Activated CD8-positive, alpha-beta T cell treated with anti-CD3 and anti-CD28 coated beads, Interleukin-2, amount 10 ng/mL, durations not matched to agents 7 days and 5 days (primary cell): ENCODE data around the gene EMP2. TPM values are rescaled to one million over a fixed set of nuclear protein-coding genes. Genes with fewer than 3 reads are reported as not detected.
A peak's percentile ranks its signal among the peaks of the same experiment; 100 is the strongest.

Experiments used
- ATAC-seq: fragments of 150-1000 bp; cut with Tn5 transposase; one replicate; pipeline ENCODE4 v1.10.0; 2021; ENCODE audit warnings: moderate library complexity
- CTCF ChIA-PET: fragments of 350-600 bp; sonication (Branson Sonifier 250); formaldehyde crosslinking; loops from one replicate; lab custom pipeline; 2021; ENCODE audit warnings: antibody characterized with exemption; lab: Charles Lee
- POLR2A ChIA-PET: fragments of 350-600 bp; sonication (Branson Sonifier 250); formaldehyde crosslinking; loops from one replicate; lab custom pipeline; 2021; ENCODE audit warnings: antibody characterized with exemption; lab: Charles Lee
- DNase-seq: peaks from one replicate; pipeline ENCODE4 v3.0.0-alpha.2; 2020
- H3K27ac Mint-ChIP-seq: one replicate; pipeline ENCODE4 v1.8.0; 2021; ENCODE audit warnings: mild to moderate bottlenecking, mixed read lengths
- H3K27me3 Mint-ChIP-seq: one replicate; pipeline ENCODE4 v1.8.0; 2021; ENCODE audit warnings: low read depth, mixed read lengths
- H3K36me3 Mint-ChIP-seq: one replicate; pipeline ENCODE4 v1.8.0; 2021; ENCODE audit warnings: low read depth, mixed read lengths
- H3K4me1 Mint-ChIP-seq: one replicate; pipeline ENCODE4 v1.8.0; 2021; ENCODE audit warnings: low read depth, mixed read lengths
- H3K4me3 Mint-ChIP-seq: one replicate; pipeline ENCODE4 v1.8.0; 2021; ENCODE audit warnings: mild to moderate bottlenecking, mixed read lengths
- H3K9me3 Mint-ChIP-seq: one replicate; pipeline ENCODE4 v1.8.0; 2022; ENCODE audit warnings: mixed read lengths; ENCODE audit not compliant: insufficient read depth
- total RNA-seq, 2 experiments: library from RNA; stranded (reverse); gene quantifications; one replicate each; pipeline ENCODE4 v1.2.3, GENCODE V29; 2021

The EMP2 gene
- total RNA-seq, 2 experiments from 2014 or later = not detected

- ATAC-seq (no peak), DNase-seq (no peak)
- no peak overlapping the region for H3K27ac Mint-ChIP-seq
- ChIA-PET CTCF (no interaction called here), POLR2A (no interaction called here)
- peaks cover 12% of the 10 kb centered on the region for H3K4me1 Mint-ChIP-seq
- H3K36me3 Mint-ChIP-seq = no peaks in the 10 kb centered on the region
- no peaks in the 10 kb centered on the region for H3K9me3 Mint-ChIP-seq
- peaks cover 6% of the 10 kb centered on the region for H3K27me3 Mint-ChIP-seq
- H3K4me3 Mint-ChIP-seq = no peak overlapping the region
Measured at GRCh38 chr16:10554569-10554968, 25.8 kb downstream of the EMP2 start.

- ChIA-PET POLR2A (no interaction called here), CTCF (interaction anchor here (0.7 to 1.5 kb wide), 5 partner anchors 32 to 366 kb away, joined by 3 to 7 read pairs (median 3); no protein-coding TSS in a partner anchor)
- H3K36me3 Mint-ChIP-seq = no peaks in the 10 kb centered on the region
- H3K9me3 Mint-ChIP-seq = peaks cover 7% of the 10 kb centered on the region
- peaks cover 6% of the 10 kb centered on the region for H3K27me3 Mint-ChIP-seq
- peak overlapping the region; percentile 58 for H3K4me3 Mint-ChIP-seq
- DNase-seq (peak; percentile 57), ATAC-seq (peak; percentile 90)
- H3K27ac Mint-ChIP-seq = no peak overlapping the region
- H3K4me1 Mint-ChIP-seq = peaks cover 12% of the 10 kb centered on the region
Measured at GRCh38 chr16:10552998-10553491, 27.4 kb downstream of the EMP2 start.

GRCh38 chr16:10552281-10552680 lies 28.1 kb downstream of the EMP2 start:
- peaks cover 6% of the 10 kb centered on the region for H3K27me3 Mint-ChIP-seq
- ATAC-seq = no peak
- CTCF ChIA-PET = interaction anchor here (0.7 to 1.5 kb wide), 5 partner anchors 31 to 366 kb away, joined by 3 to 7 read pairs (median 3); no protein-coding TSS in a partner anchor

GRCh38 chr16:10551881-10552280 lies 28.5 kb downstream of the EMP2 start:
- no peak overlapping the region for H3K4me3 Mint-ChIP-seq
- H3K27ac Mint-ChIP-seq = no peak overlapping the region
- POLR2A ChIA-PET = no interaction called here
- peaks cover 7% of the 10 kb centered on the region for H3K9me3 Mint-ChIP-seq
- CTCF ChIA-PET = interaction anchor here (1.1 to 1.5 kb wide), 4 partner anchors 31 to 367 kb away, joined by 3 to 7 read pairs (median 4); no protein-coding TSS in a partner anchor
- H3K27me3 Mint-ChIP-seq = peaks cover 6% of the 10 kb centered on the region
- H3K4me1 Mint-ChIP-seq = peaks cover 12% of the 10 kb centered on the region
- no peak for DNase-seq
- no peaks in the 10 kb centered on the region for H3K36me3 Mint-ChIP-seq
- no peak for ATAC-seq

More at GRCh38 chr16:10552281-10552680, 28.1 kb downstream of the EMP2 start:
- Mint-ChIP-seq H3K4me3 (no peak overlapping the region), H3K27ac (no peak overlapping the region), H3K36me3 (no peaks in the 10 kb centered on the region), H3K4me1 (peaks cover 12% of the 10 kb centered on the region), H3K9me3 (peaks cover 7% of the 10 kb centered on the region)
- DNase-seq = no peak
- POLR2A ChIA-PET = no interaction called here

- POLR2A ChIA-PET = no interaction called here
- Mint-ChIP-seq H3K4me3 (no peak overlapping the region), H3K27ac (no peak overlapping the region), H3K36me3 (no peaks in the 10 kb centered on the region), H3K27me3 (peaks cover 6% of the 10 kb centered on the region), H3K9me3 (peaks cover 7% of the 10 kb centered on the region), H3K4me1 (peaks cover 9% of the 10 kb centered on the region)
- DNase-seq (no peak), ATAC-seq (no peak)
- CTCF ChIA-PET = no interaction called here
Measured at GRCh38 chr16:10548404-10548803, 32.0 kb downstream of the EMP2 start.

- POLR2A ChIA-PET = no interaction called here
- Mint-ChIP-seq H3K4me3 (no peak overlapping the region), H3K9me3 (peaks cover 7% of the 10 kb centered on the region), H3K36me3 (no peaks in the 10 kb centered on the region), H3K4me1 (peaks cover 2% of the 10 kb centered on the region), H3K27ac (no peak overlapping the region), H3K27me3 (peaks cover 5% of the 10 kb centered on the region)
- DNase-seq (no peak), ATAC-seq (no peak)
- CTCF ChIA-PET = no interaction called here
Measured at GRCh38 chr16:10547708-10548107, 32.7 kb downstream of the EMP2 start.

GRCh38 chr16:10543231-10543977 lies 37.0 kb downstream of the EMP2 start:
- ChIA-PET CTCF (interaction anchor here (1.2 kb wide), 1 partner anchor 22 kb away, joined by 3 read pairs; no protein-coding TSS in a partner anchor), POLR2A (no interaction called here)
- no peak for ATAC-seq
- Mint-ChIP-seq H3K9me3 (no peaks in the 10 kb centered on the region), H3K4me1 (no peaks in the 10 kb centered on the region), H3K36me3 (no peaks in the 10 kb centered on the region), H3K27me3 (no peaks in the 10 kb centered on the region), H3K27ac (no peak overlapping the region), H3K4me3 (no peak overlapping the region)
- DNase-seq = no peak

GRCh38 chr16:10541366-10541765 lies 39.0 kb downstream of the EMP2 start:
- no peaks in the 10 kb centered on the region for H3K4me1 Mint-ChIP-seq
- ATAC-seq (no peak), DNase-seq (no peak)
- no peaks in the 10 kb centered on the region for H3K36me3 Mint-ChIP-seq
- no peak overlapping the region for H3K4me3 Mint-ChIP-seq
- H3K9me3 Mint-ChIP-seq = no peaks in the 10 kb centered on the region
- ChIA-PET CTCF (no interaction called here), POLR2A (no interaction called here)
- no peaks in the 10 kb centered on the region for H3K27me3 Mint-ChIP-seq
- no peak overlapping the region for H3K27ac Mint-ChIP-seq

GRCh38 chr16:10539793-10540192 lies 40.6 kb downstream of the EMP2 start:
- POLR2A ChIA-PET = no interaction called here
- Mint-ChIP-seq H3K36me3 (no peaks in the 10 kb centered on the region), H3K4me3 (no peak overlapping the region), H3K4me1 (no peaks in the 10 kb centered on the region), H3K27me3 (no peaks in the 10 kb centered on the region), H3K27ac (no peak overlapping the region), H3K9me3 (no peaks in the 10 kb centered on the region)
- ATAC-seq = no peak
- DNase-seq = no peak
- CTCF ChIA-PET = no interaction called here

GRCh38 chr16:10539236-10539635 lies 41.2 kb downstream of the EMP2 start:
- ATAC-seq (no peak), DNase-seq (no peak)
- ChIA-PET POLR2A (no interaction called here), CTCF (no interaction called here)
- Mint-ChIP-seq H3K4me1 (no peaks in the 10 kb centered on the region), H3K4me3 (no peak overlapping the region), H3K9me3 (no peaks in the 10 kb centered on the region), H3K36me3 (no peaks in the 10 kb centered on the region), H3K27me3 (no peaks in the 10 kb centered on the region), H3K27ac (no peak overlapping the region)

GRCh38 chr16:10538583-10538982 lies 41.8 kb downstream of the EMP2 start:
- H3K27ac Mint-ChIP-seq = no peak overlapping the region
- DNase-seq = no peak
- H3K36me3 Mint-ChIP-seq = no peaks in the 10 kb centered on the region
- no peak overlapping the region for H3K4me3 Mint-ChIP-seq
- POLR2A ChIA-PET = no interaction called here
- H3K27me3 Mint-ChIP-seq = no peaks in the 10 kb centered on the region
- no peaks in the 10 kb centered on the region for H3K4me1 Mint-ChIP-seq
- no peaks in the 10 kb centered on the region for H3K9me3 Mint-ChIP-seq
- CTCF ChIA-PET = no interaction called here
- no peak for ATAC-seq

GRCh38 chr16:10537946-10538345 lies 42.5 kb downstream of the EMP2 start:
- ChIA-PET CTCF (no interaction called here), POLR2A (no interaction called here)
- no peak for DNase-seq
- H3K9me3 Mint-ChIP-seq = no peaks in the 10 kb centered on the region
- H3K27me3 Mint-ChIP-seq = no peaks in the 10 kb centered on the region
- no peak for ATAC-seq
- H3K27ac Mint-ChIP-seq = no peak overlapping the region
- no peaks in the 10 kb centered on the region for H3K4me1 Mint-ChIP-seq
- no peak overlapping the region for H3K4me3 Mint-ChIP-seq
- no peaks in the 10 kb centered on the region for H3K36me3 Mint-ChIP-seq
